ENCODE results near the gene SPACA7.
A peak's percentile ranks its signal among the peaks of the same experiment; 100 is the strongest.

SPACA7 gene, protein sequence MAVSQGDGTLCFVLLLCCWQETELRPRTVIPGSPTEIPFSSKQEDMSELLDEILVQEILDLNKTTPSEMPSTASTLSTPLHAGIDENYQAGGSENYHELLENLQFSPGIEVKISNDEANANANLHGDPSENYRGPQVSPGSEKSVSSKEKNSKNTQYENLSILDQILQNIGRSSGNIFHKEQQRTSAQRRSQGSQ

DNA sequence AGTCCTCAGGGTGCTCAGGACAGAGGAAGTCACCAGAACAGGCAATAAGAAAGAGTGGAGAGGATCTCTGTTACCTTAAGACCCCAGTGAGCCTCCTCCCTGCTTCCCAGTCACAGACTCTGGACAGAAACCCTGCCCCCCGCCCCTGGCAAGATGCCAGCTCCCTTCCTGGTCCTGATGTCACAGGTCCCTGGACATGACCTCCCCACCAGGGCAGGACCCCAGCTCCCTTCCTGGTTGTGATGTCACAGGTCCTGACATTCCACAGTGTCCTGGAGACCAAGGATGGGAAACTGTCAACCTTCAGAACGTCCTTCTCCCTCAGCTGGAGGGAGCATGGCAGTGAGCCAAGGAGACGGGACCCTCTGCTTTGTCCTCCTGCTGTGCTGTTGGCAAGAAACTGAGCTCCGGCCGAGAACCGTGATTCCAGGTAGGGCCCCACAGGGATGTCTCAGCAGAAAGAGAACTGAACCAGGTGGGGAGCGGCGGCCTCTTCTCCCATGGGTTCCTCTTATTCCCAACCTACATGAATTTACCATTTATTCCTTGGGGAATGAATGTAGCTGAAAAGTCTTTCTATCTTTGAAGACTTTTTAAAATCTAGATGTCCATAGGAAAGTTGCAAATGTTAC, at the start of gene SPACA7:
Gene SPACA7 (plus strand): TSS at position 306 of the 632 bp plus-strand sequence. CDS start 31 bp downstream, at position 337.
- peak; percentile 70 for DNase-seq

DNA sequence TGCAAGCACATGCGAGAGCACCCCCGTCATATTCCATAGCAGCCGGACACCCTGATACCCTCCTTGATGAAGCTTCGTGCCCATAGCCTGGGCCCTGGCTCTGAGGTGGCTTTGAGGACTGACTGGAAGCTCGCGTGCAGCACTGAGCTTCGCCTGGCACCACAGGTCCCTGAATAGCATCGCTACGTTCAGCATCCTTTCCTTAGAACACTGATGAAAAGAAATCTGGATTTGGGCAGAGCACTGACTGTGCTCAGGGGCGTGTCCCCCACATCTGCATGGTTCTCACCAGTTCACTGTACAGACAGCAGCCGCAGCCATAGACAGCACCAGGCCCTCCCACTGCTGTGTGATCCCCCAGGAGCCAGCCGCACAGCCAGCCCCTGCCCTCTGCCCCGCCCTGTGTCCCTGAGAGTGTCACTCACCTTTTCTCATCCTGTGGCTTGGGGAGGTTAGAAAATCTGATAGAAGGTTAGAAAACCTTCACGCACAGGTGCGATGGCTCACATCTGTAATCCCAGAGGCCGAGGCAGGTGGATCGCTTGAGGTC, 49.3 kb upstream of the SPACA7 start:
- DNase-seq = no peak

DNA sequence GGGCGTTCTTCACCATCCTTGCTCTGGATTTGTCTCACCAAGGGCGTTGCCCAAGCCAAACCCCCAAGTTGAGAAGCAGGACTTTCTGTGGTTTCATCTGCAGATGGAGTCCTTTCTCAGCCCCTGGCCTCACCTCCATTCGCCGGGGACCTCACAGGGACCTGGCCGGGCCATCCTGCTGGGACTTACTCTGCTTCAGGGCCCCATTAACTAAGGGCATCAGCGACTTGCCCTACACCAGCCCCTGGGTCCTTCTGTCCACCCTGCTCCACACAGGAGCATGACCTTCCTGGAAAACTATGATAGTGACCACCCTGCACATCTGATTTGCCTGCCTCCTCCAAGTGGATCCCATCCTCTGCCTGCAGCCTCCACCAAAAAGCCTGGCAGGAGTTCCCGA, 47.2 kb upstream of the SPACA7 start:
- no peak for DNase-seq

DNA sequence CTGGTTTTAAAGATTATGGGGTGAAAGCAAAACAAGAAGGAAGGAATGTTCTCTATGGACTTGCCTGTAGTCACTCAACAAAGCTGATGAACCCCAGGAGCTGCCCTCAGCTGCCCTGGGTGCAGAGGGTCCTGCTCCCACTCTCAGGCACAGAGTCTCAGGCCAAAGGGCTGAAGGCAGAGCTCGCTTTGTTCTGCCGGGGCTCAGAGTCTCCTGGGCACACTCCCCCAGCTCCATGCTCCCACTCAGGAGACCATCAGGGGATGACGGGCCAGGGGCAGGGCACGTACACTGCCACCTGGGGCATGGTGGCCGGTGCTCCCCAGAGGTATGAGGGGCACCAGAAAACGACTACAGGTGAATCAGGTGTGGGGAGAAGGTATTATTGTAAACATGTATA, 46.8 kb upstream of the SPACA7 start:
- DNase-seq = no peak

DNA sequence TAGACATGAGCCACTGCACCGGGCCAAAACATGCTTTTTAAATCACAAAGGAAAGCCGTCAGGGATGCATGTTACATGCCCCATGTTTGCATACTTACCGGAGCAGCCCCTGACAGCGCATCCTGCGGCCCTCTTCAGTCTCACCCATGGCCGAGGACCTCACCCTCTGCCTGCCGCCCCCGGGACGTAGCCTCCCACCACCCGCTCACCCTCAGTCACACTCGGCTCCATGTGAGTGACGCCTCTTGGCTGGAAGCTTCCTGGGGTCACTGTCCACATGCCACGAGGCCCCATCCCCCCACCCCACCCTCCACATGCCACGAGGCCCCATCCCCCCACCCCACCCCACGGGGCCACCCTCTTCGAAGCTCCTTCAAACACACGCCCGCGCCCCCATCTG, 46.1 kb upstream of the SPACA7 start:
- DNase-seq = no peak

DNA sequence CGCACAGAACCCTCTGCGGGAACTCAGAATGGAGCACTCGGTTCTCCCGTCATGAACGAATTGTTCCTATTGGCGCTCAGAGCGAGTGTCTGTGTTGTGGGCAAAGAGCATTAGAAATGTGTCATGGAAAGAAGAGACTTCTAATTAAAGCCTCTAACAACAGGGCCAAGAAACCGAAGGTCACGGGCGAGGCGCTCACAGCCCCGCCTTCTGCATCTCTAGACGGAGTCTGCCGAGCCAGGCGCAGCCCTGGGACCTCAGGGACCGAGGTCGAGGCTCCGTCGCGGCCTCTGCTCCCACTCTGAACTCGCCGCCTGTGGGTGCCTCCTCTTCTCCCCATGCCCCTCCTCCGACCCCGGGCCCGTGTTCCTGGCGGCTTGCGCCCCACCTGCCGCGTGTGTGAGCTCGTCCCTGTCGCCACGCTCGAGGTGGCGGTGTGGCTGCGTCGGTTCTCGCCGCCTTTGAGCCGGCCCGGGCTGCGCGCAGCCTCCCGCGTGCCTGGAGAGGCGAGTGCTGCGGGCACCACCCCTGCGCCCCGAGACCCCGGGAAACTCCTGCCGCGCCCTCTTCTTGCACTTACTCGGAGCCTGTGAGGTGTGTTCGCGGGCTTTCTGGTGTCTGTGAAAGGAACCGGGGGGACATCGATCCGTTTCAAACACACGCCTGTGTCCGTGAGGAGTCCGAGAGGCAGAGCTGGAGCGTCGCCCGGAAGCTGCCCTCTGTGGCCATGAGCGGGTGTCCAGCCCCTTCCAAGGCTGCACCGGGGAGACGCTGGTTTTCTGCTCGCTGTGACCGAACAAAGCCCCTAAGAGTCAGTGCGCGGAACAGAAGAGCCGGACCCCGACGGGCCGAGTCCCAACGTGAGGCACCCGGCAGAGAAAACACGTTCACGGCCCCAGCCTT, 45.4 kb upstream of the SPACA7 start:
- DNase-seq = no peak

DNA sequence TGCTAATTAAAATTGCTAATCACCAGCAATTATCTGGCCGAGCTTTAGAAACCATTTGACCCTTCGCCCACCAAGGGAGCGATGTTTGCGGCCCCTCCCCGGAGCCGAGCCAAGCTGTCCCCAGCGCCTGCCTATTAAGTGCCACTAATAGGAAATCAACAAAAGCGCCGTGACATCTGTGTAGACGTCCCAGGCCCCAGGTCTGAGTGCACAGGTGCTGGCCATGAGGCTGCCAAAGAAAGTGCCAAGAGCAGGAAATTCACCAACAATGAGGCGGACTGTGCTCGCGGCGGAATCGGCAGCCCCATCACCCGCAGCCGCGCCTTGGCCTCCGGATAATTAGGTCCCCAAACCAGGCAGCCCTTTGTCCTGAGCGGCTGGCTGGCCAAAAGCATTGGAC, 44.5 kb upstream of the SPACA7 start:
- no peak for DNase-seq

DNA sequence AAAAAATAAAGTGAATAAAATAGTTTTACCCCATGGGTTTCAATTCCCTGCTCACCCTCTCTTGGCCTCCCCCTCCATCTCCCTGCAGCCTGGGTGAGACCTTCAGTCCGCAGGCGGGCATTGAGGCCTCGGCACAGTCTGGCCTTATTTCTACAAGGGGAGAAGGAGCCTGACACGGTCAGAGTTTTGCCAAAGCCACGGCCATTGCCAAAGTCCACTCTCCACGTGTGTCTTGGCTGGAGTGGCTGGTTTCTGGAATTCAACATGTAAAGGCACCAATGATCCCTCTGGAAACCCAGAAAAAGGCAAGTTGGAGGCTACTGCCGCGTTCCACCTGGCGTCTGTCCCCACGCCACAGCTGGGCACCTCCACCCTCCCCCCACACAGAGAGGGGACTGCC, 43.4 kb upstream of the SPACA7 start:
- DNase-seq = no peak

DNA sequence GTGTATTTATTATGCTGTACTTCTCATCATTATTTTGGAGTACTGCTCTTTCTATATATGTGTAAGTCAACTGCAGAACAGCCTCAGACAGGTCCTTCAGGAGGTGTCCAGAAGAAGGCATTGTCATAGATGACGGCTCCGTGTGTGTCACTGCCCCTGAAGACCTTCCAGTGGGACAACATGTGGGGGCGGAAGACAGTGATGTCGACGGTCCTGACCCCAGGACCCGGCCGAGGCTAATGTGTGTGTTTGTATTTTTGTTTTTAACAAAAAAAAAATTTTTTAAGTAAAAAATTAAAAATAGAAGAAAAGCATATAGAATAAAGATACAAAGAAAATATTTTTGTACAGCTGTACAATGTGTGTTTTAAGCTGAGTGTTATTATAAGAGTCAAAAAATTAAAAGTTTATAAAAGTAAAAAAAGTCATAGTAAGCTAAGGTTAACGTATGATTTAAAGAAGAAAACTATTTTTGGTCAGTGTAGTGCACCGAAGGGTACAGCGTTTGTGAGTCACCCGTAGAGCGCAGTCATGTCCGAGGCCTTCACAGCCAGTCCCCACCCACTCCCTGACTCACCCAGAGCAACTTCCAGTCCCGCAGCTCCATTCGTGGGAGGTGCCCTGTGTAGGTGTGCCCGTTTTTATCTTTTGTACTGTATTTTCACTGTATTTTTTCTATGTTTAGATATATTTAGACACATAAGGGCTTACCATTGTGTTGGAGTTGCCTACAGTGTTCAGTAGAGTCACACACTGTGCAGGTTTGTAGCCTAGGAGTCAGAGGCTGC, 42.2 kb upstream of the SPACA7 start:
- DNase-seq = no peak

DNA sequence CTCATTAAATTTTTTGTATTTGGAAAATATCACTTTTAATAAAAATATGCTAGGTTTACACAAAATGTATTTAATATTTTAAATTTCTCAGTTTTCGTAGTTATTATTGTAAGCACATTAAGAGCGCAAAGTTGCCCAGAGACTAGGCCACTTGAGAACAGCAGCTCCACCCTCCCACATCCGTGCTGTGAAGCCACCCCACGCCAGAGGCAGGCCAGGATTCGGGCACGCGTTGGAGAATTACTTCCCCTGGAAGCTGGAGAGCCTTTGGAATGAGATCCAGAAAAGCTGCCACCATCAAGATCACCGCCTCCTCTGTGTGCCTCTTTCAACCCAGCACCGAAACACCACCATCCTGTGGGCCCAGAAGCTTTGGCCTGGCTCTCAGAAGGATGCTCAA, 41.0 kb upstream of the SPACA7 start:
- no peak for DNase-seq

DNA sequence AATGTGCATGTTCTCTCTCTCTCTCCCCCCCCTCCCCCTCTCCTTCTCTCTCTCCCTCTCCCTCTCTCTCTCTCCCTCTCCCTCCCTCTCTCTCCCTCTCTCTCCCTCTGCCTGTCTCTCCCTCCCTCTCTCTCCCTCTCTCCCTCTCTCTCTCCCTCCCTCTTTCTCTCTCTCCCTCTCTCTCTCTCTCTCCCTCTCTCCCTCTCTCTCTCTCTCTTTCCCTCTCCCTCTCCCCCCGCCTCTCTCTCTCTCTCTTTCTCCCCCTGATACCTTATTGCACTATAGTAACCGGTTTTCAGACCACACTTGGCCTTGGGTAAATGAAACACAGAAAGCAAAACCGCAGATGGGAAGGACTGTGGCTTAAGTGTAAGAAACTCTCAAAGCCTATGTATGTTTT, 34.7 kb upstream of the SPACA7 start:
- DNase-seq = no peak

DNA sequence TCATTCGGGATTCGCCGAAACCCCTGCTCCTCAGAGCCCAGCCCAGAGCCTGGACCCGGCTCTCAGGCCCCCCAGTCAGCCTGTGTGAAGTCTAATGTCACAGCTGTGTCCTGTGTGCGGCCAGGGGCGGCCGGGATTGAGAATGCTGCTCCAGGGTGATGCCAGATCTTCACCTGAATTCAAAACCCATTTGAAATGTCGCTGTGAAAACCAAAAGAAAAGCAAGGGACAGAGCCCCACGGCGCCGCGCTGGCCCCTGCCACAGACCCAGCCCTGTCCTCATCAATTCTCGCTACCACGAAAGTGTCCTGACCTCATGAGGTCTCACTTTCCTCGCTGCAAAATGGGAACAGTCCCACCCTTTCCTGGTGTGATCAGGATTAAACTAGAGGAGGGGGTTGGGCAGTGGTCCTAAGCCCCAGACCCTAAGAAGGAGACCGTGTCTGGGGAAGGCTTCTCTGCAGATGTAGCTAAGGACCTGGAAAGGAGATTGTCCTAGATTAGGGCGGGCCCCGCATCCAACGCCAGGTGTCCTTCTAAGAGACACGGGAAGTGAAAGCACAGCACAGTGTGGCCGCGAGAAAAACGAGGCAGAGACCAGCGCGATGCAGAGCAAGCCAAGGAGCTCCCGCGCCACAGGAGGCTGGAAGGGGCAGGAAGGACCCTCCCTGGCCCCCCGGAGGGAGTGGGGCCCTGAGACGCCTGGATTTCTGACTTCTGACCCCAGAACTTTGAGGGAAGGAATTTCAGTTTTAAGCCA, 34.0 kb upstream of the SPACA7 start:
- no peak for DNase-seq

DNA sequence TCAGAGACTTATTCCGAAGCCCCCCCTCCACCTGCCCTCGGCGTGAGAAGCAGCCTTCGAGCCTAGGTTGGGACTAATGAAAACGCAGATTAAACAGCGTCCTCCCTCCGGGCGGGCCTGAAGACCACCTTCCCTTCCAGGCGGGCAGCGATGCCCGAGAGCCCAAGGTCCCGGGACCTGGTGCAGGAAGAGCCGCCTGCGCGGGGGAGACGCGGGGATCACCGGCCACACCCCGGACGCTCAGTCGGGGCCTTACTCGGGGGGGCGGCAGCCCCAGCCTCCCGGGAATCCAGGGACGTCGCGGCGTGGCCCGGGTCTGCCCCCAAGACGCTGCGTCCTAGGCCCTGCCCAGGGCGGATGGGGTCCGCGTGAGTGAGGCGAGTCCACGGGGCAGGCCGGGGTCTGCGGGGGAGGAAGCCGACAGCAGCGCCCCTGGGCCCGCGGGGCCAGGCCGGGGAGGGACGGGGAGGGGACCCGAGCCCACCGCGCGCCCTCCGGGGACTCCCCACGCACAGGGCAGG, 33.3 kb upstream of the SPACA7 start:
- no peak for DNase-seq

DNA sequence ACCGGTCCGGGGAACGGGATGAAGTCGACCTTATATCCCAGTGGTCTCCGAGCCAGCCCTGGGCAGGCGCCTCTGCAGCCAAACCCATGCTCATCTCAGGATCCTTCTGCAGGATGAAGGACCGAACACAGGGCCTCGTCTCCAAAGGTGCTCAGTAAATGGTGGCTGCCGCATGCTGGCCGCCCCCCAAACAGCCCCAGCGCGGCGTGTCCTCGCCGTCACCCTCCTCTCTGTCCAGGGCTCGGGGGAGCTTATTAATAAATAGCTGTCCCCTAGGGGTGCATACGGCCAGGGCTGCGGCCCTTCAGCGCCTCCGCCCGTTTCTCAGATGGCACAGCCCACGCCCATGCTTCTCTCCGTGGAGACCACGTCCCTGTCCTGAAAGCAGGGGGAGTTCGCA, 32.6 kb upstream of the SPACA7 start:
- no peak for DNase-seq

DNA sequence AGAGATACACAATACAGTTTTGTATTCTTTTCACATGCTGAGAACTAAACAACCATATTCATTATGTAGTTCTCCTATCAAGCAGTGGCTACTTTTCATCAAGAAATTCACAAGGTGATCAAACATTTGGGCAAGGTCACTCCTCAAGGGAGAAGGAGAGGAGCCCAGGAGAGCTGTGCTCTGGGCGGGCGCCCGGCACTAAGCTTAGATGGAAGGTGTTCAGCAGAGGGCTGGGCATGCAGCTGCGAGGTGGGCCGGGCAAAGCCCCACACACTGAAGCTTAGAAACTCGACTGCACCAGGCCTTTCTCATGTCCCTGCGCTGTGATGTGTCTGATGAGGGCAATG, 30.4 kb upstream of the SPACA7 start:
- DNase-seq = no peak

DNA sequence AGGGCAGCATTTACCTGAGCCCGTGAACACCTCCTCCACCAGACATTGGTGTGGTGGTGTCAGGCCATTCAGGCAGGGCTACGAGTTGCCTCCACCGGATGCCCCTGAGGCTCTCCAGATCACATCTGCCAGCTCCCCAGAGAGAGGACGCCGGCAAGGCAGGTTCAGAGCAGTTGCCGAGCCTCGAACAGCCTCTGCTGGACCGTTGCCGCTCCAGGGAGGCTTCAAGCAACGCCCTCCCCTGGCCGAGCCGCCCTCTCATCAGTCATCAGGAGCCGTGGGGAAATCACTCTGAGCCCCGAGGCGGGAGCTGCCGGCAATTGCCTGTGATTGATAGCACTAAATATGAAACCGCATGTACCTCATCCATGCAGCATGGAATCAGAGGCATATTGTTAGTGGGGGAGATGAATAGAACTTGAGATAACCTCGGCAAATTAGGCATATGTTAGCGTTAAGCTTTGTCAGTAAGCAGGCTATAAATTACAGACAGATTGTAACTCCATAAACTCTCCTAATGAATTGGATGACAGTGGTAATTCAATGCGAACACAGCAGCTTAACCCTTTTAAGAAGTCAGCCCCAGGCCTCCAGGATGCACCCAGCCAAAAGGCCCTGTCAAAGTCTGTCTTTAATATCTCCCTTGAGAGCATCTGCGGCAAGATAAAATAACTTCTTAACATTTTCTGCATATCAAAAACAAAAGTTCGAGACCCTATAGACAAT, 29.8 kb upstream of the SPACA7 start:
- DNase-seq = peak; percentile 27

DNA sequence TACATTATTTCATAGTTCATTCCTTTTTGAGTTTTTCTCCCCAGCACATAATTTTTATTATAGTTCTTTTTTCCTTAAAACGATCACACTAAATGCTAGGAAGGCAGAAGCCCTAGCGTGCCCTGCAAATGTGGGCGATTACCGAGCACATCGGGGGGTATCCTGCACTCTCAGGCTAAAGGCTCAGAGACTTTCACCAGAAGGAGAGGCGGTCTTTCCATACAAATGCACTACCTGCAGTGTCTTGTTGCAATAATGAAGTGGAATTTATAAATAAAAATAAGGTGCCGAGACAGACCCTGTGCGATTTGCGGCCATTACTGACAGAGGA, 29.3 kb upstream of the SPACA7 start:
- no peak for DNase-seq

DNA sequence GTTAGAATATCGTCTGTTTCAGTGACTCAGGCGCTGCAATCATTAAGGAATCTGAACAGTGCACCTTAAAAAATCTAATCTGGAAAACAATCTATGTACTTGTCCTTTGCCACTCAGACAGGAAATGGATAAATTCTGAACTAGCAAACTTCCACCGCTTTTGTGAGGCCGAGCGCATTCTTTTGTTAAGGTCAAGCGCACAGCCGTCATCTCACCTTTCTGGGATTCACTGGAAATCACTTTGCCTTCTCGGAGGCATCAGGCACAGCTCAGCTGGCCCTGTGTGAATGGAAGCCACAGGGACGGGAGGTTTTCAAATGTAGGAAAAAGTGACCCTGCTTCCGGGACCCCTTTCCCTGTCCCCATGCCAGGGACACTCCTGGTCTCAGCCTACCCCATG, 28.2 kb upstream of the SPACA7 start:
- DNase-seq = no peak

DNA sequence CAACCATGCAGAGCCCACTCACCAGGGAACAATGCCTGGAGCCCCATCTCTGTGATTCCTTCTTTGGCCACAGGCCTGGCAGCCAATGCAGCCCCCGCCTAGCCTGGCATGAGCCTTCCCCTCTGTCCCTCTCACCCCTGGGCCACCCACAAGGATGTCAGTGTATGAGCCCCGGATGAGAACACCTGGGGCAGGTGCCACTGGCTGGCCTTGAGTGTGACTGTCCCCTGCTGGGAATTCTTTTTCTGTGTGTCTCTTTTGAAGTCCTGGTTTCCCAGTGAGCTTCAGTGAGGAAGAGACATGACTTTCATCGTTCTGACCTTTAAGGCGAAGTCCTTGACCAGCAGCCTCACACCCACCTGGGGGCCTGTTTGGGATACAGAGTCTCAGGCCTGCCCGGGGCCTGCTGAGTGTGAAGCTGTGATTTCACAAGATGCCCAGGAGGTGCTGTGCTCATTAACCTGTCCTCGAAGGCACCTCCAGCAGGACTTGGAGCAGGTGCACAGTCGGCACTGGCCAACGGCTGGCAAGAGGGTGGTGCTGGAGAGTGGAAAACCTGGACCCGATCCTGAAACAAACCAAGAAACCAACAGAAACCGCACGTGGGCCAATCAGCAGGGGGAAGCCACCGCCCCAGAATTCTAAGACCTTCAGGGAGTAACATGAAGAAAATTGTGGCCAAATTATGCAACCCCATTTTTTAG, 27.4 kb upstream of the SPACA7 start:
- no peak for DNase-seq

DNA sequence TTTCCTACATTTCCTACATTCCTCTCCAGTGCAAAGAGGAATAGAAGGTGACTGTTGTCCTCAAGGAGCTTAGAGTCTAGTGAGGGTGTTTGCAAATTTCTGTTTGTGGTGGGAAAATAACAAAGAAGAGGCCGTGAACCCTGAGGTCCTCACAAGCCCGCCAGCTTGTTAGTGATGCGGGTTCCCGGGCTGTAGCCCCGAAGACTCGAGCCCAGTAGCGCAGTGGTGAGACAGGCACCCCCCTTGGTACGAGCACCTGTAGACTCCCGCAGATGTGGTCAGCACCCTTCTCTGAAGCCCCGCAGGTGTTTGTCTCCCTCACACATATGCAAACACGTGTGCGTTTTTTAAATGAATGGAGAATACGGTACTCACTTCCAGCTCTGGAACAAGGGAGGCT, 26.5 kb upstream of the SPACA7 start:
- no peak for DNase-seq

DNA sequence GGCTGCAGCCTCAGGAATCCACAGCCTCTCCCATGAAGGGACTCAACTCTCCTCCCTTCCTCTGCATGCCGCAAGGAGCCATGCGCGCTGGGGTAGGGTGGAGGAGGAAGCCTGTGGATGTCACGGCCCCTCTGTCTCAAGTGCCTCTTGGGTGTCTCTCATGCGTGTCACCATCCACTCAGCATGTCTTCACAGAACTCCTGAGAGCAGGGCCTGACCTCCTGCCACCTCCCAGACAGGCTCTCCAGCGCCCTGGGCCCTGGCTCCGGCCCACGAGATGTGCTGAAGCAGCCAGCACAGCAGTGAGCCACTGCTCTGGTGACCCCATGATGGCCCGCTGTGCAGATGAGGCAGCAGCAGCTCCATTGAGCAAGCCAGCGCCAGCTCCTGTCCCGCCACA, 25.9 kb upstream of the SPACA7 start:
- DNase-seq = no peak

Data from COR-L47 (cell line).